ENCODE measurements around the gene TYK2.
"Not testable (repeated sequence)": the region's sequence is repeated elsewhere in the genome, so short reads cannot be mapped to it uniquely, and the experiment has no call there.

Gene TYK2

GRCh38 chr19:10419200-10419645 lies 38.9 kb upstream of the TYK2 start:
- Histone ChIP-seq H3K27ac (ENCODE audit: low read depth, low read length) (no peak overlapping the region), H3K36me3 (ENCODE audit: control insufficient read depth in 1 of 2, insufficient read depth in 2 of 2, low read length in 2 of 2) (no peaks in the 10 kb centered on the region), H3K9me3 (ENCODE audit: control insufficient read depth in 1 of 2, low read length in 2 of 2) (peaks cover 0 to 2% of the 10 kb centered on the region in 2 donors), H3K9ac (ENCODE audit: low read depth in 1 of 2, low read length in 2 of 2) (no peak overlapping the region), H3K4me3 (ENCODE audit: low read depth in 1 of 2, low read length in 2 of 2) (no peak overlapping the region), H3K4me1 (ENCODE audit: control insufficient read depth in 1 of 2, insufficient read depth in 2 of 2, low read length in 2 of 2) (peaks cover 15 to 26% of the 10 kb centered on the region in 2 donors), H3K27me3 (ENCODE audit: control insufficient read depth in 1 of 2, insufficient read depth in 2 of 2, low read length in 2 of 2) (peaks cover 47 to 60% of the 10 kb centered on the region in 2 donors)

- Histone ChIP-seq H3K27me3 (ENCODE audit: control insufficient read depth in 1 of 2, insufficient read depth in 2 of 2, low read length in 2 of 2) (peaks cover 44 to 60% of the 10 kb centered on the region in 2 donors), H3K27ac (ENCODE audit: low read depth, low read length) (no peak overlapping the region), H3K9me3 (ENCODE audit: control insufficient read depth in 1 of 2, low read length in 2 of 2) (peaks cover 0 to 2% of the 10 kb centered on the region in 2 donors), H3K4me1 (ENCODE audit: control insufficient read depth in 1 of 2, insufficient read depth in 2 of 2, low read length in 2 of 2) (peaks cover 15 to 20% of the 10 kb centered on the region in 2 donors), H3K36me3 (ENCODE audit: control insufficient read depth in 1 of 2, insufficient read depth in 2 of 2, low read length in 2 of 2) (no peaks in the 10 kb centered on the region), H3K4me3 (ENCODE audit: low read depth in 1 of 2, low read length in 2 of 2) (no peak overlapping the region), H3K9ac (ENCODE audit: low read depth in 1 of 2, low read length in 2 of 2) (no peak overlapping the region)
Measured at GRCh38 chr19:10418485-10419199, 38.3 kb upstream of the TYK2 start.

GRCh38 chr19:10418235-10418484 lies 37.8 kb upstream of the TYK2 start:
- peaks cover 0 to 2% of the 10 kb centered on the region in 2 donors for H3K9me3 ChIP-seq (ENCODE audit: control insufficient read depth in 1 of 2, low read length in 2 of 2)
- no peak overlapping the region for H3K4me3 ChIP-seq (ENCODE audit: low read depth in 1 of 2, low read length in 2 of 2)
- no peak overlapping the region for H3K9ac ChIP-seq (ENCODE audit: low read depth in 1 of 2, low read length in 2 of 2)
- no peaks in the 10 kb centered on the region for H3K36me3 ChIP-seq (ENCODE audit: control insufficient read depth in 1 of 2, insufficient read depth in 2 of 2, low read length in 2 of 2)
- peaks cover 39 to 60% of the 10 kb centered on the region in 2 donors for H3K27me3 ChIP-seq (ENCODE audit: control insufficient read depth in 1 of 2, insufficient read depth in 2 of 2, low read length in 2 of 2)
- peaks cover 15 to 18% of the 10 kb centered on the region in 2 donors for H3K4me1 ChIP-seq (ENCODE audit: control insufficient read depth in 1 of 2, insufficient read depth in 2 of 2, low read length in 2 of 2)
- no peak overlapping the region for H3K27ac ChIP-seq (ENCODE audit: low read depth, low read length)

GRCh38 chr19:10417541-10418234 lies 37.3 kb upstream of the TYK2 start:
- no peak overlapping the region for H3K9ac ChIP-seq (ENCODE audit: low read depth in 1 of 2, low read length in 2 of 2)

GRCh38 chr19:10416380-10417257 lies 36.2 kb upstream of the TYK2 start:
- H3K27ac ChIP-seq (ENCODE audit: low read depth, low read length) = no peak overlapping the region
- peaks cover 32 to 51% of the 10 kb centered on the region in 2 donors for H3K27me3 ChIP-seq (ENCODE audit: control insufficient read depth in 1 of 2, insufficient read depth in 2 of 2, low read length in 2 of 2)
- peaks cover 0 to 2% of the 10 kb centered on the region in 2 donors for H3K9me3 ChIP-seq (ENCODE audit: control insufficient read depth in 1 of 2, low read length in 2 of 2)
- no peaks in the 10 kb centered on the region for H3K36me3 ChIP-seq (ENCODE audit: control insufficient read depth in 1 of 2, insufficient read depth in 2 of 2, low read length in 2 of 2)
- H3K9ac ChIP-seq (ENCODE audit: low read depth in 1 of 2, low read length in 2 of 2) = peak overlapping the region; percentile 20 to 69
- H3K4me3 ChIP-seq (ENCODE audit: low read depth in 1 of 2, low read length in 2 of 2) = peak overlapping the region; percentile 60 to 65
- H3K4me1 ChIP-seq (ENCODE audit: control insufficient read depth in 1 of 2, insufficient read depth in 2 of 2, low read length in 2 of 2) = peaks cover 15 to 18% of the 10 kb centered on the region in 2 donors

More at GRCh38 chr19:10417541-10418234, 37.3 kb upstream of the TYK2 start:
- H3K27me3 ChIP-seq (ENCODE audit: control insufficient read depth in 1 of 2, insufficient read depth in 2 of 2, low read length in 2 of 2) = peaks cover 39 to 60% of the 10 kb centered on the region in 2 donors
- H3K27ac ChIP-seq (ENCODE audit: low read depth, low read length) = no peak overlapping the region
- peaks cover 15 to 18% of the 10 kb centered on the region in 2 donors for H3K4me1 ChIP-seq (ENCODE audit: control insufficient read depth in 1 of 2, insufficient read depth in 2 of 2, low read length in 2 of 2)
- no peaks in the 10 kb centered on the region for H3K36me3 ChIP-seq (ENCODE audit: control insufficient read depth in 1 of 2, insufficient read depth in 2 of 2, low read length in 2 of 2)
- H3K4me3 ChIP-seq (ENCODE audit: low read depth in 1 of 2, low read length in 2 of 2) = no peak overlapping the region
- peaks cover 0 to 2% of the 10 kb centered on the region in 2 donors for H3K9me3 ChIP-seq (ENCODE audit: control insufficient read depth in 1 of 2, low read length in 2 of 2)

GRCh38 chr19:10416083-10416379 lies 35.7 kb upstream of the TYK2 start:
- Histone ChIP-seq H3K36me3 (ENCODE audit: control insufficient read depth in 1 of 2, insufficient read depth in 2 of 2, low read length in 2 of 2) (no peaks in the 10 kb centered on the region), H3K4me1 (ENCODE audit: control insufficient read depth in 1 of 2, insufficient read depth in 2 of 2, low read length in 2 of 2) (peaks cover 15 to 18% of the 10 kb centered on the region in 2 donors), H3K9me3 (ENCODE audit: control insufficient read depth in 1 of 2, low read length in 2 of 2) (peaks cover 0 to 2% of the 10 kb centered on the region in 2 donors), H3K27me3 (ENCODE audit: control insufficient read depth in 1 of 2, insufficient read depth in 2 of 2, low read length in 2 of 2) (peaks cover 26 to 45% of the 10 kb centered on the region in 2 donors), H3K9ac (ENCODE audit: low read depth in 1 of 2, low read length in 2 of 2) (peak overlapping the region; percentile 20 to 69), H3K27ac (ENCODE audit: low read depth, low read length) (no peak overlapping the region), H3K4me3 (ENCODE audit: low read depth in 1 of 2, low read length in 2 of 2) (peak overlapping the region; percentile 60 to 65)

- peak overlapping the region in 1 of 2 donors; percentile 32 for H3K9ac ChIP-seq (ENCODE audit: low read depth in 1 of 2, low read length in 2 of 2)
- peaks cover 5 to 17% of the 10 kb centered on the region in 2 donors for H3K4me1 ChIP-seq (ENCODE audit: control insufficient read depth in 1 of 2, insufficient read depth in 2 of 2, low read length in 2 of 2)
- no peak overlapping the region for H3K4me3 ChIP-seq (ENCODE audit: low read depth in 1 of 2, low read length in 2 of 2)
- H3K9me3 ChIP-seq (ENCODE audit: control insufficient read depth in 1 of 2, low read length in 2 of 2) = peaks cover 0 to 2% of the 10 kb centered on the region in 2 donors
- no peaks in the 10 kb centered on the region for H3K36me3 ChIP-seq (ENCODE audit: control insufficient read depth in 1 of 2, insufficient read depth in 2 of 2, low read length in 2 of 2)
- H3K27ac ChIP-seq (ENCODE audit: low read depth, low read length) = no peak overlapping the region
- H3K27me3 ChIP-seq (ENCODE audit: control insufficient read depth in 1 of 2, insufficient read depth in 2 of 2, low read length in 2 of 2) = peaks cover 4 to 13% of the 10 kb centered on the region in 2 donors
Measured at GRCh38 chr19:10412257-10412977, 32.0 kb upstream of the TYK2 start.

GRCh38 chr19:10411224-10411623 lies 30.9 kb upstream of the TYK2 start:
- not testable (repeated sequence) for H3K36me3 ChIP-seq (ENCODE audit: control insufficient read depth in 1 of 2, insufficient read depth in 2 of 2, low read length in 2 of 2); H3K9me3 ChIP-seq (ENCODE audit: control insufficient read depth in 1 of 2, low read length in 2 of 2); H3K9ac ChIP-seq (ENCODE audit: low read depth in 1 of 2, low read length in 2 of 2); H3K27me3 ChIP-seq (ENCODE audit: control insufficient read depth in 1 of 2, insufficient read depth in 2 of 2, low read length in 2 of 2); H3K27ac ChIP-seq (ENCODE audit: low read depth, low read length); H3K4me3 ChIP-seq (ENCODE audit: low read depth in 1 of 2, low read length in 2 of 2)
- peaks cover 8 to 16% of the 10 kb centered on the region in 2 donors for H3K4me1 ChIP-seq (ENCODE audit: control insufficient read depth in 1 of 2, insufficient read depth in 2 of 2, low read length in 2 of 2)

GRCh38 chr19:10408511-10409283 lies 28.3 kb upstream of the TYK2 start:
- H3K36me3 ChIP-seq (ENCODE audit: control insufficient read depth in 1 of 2, insufficient read depth in 2 of 2, low read length in 2 of 2) = no peaks in the 10 kb centered on the region
- H3K4me3 ChIP-seq (ENCODE audit: low read depth in 1 of 2, low read length in 2 of 2) = peak overlapping the region in 1 of 2 donors; percentile 28
- peaks cover 9 to 24% of the 10 kb centered on the region in 2 donors for H3K4me1 ChIP-seq (ENCODE audit: control insufficient read depth in 1 of 2, insufficient read depth in 2 of 2, low read length in 2 of 2)
- H3K27ac ChIP-seq (ENCODE audit: low read depth, low read length) = no peak overlapping the region
- H3K27me3 ChIP-seq (ENCODE audit: control insufficient read depth in 1 of 2, insufficient read depth in 2 of 2, low read length in 2 of 2) = peaks cover 4 to 12% of the 10 kb centered on the region in 2 donors
- no peak overlapping the region for H3K9ac ChIP-seq (ENCODE audit: low read depth in 1 of 2, low read length in 2 of 2)
- no peaks in the 10 kb centered on the region for H3K9me3 ChIP-seq (ENCODE audit: control insufficient read depth in 1 of 2, low read length in 2 of 2)

All from duodenal mucosa (tissue), 2 donors.